K562 (cell line): Measurements from ENCODE around the gene COL25A1. TPM values are rescaled to one million over a fixed set of nuclear protein-coding genes. Genes with fewer than 3 reads are reported as not detected.

Experiments used
- CBFA2T3 ChIP-seq: fragments of 450-650 bp; IDR thresholded peaks from 2 replicates; pipeline ENCODE4 v1.6.1; 2017
- polyA plus RNA-seq, 8 experiments: library from polyadenylated mRNA; depleted of rRNA in 4 of 8; stranded (reverse) in 5 of 8; unstranded in 3 of 8; fragments of >200 nt; fragmentation: Nextera tagmentation in 2 of 8; fragmentation: Illumina TruSeq in 1 of 8; extraction: Ambion mirVana in 2 of 8; extraction: Trizol in 1 of 8; gene quantifications; 2 replicates each; pipeline versions ENCODE4 v1.2.1 to v1.2.3, GENCODE V29; 2011 to 2014; ENCODE audit warnings: inconsistent platforms in 1 of 8, missing spikeins in 1 of 8
- total RNA-seq, 7 experiments: library from RNA; depleted of rRNA in 6 of 7; stranded (reverse); fragments of >200 nt in 6 of 7; fragmentation: Illumina TruSeq in 2 of 7; extraction: Trizol in 2 of 7; gene quantifications; 2 replicates each; pipeline versions ENCODE4 v1.2.1 to v1.2.3, GENCODE V29; 2011 to 2021; ENCODE audit warnings: low replicate concordance in 1 of 7
- TF ChIP-seq, protein P1 (sequence below), 2 experiments: fragments of 450-650 bp in 1 of 2; sonication (generic) in 1 of 2; formaldehyde crosslinking in 1 of 2; IDR thresholded peaks; 2 replicates each; pipeline versions ENCODE4 v1.7.1 to v1.9.0; 2016 to 2022; ENCODE audit warnings: inconsistent platforms in 1 of 2, mild to moderate bottlenecking in 1 of 2, missing genetic modification reagents in 1 of 2
- TF ChIP-seq, protein P2 (sequence below): fragments of 450-650 bp; IDR thresholded peaks from 2 replicates; pipeline ENCODE4 v1.6.1; 2016; ENCODE audit warnings: mild to moderate bottlenecking

The COL25A1 gene
- total and polyA plus RNA-seq, 9 of the 15 experiments (the other 6 are each of a cell fraction or from before 2014, with no cell fraction given) = 0.03 to 0.62 (median 0.27) TPM

DNA sequence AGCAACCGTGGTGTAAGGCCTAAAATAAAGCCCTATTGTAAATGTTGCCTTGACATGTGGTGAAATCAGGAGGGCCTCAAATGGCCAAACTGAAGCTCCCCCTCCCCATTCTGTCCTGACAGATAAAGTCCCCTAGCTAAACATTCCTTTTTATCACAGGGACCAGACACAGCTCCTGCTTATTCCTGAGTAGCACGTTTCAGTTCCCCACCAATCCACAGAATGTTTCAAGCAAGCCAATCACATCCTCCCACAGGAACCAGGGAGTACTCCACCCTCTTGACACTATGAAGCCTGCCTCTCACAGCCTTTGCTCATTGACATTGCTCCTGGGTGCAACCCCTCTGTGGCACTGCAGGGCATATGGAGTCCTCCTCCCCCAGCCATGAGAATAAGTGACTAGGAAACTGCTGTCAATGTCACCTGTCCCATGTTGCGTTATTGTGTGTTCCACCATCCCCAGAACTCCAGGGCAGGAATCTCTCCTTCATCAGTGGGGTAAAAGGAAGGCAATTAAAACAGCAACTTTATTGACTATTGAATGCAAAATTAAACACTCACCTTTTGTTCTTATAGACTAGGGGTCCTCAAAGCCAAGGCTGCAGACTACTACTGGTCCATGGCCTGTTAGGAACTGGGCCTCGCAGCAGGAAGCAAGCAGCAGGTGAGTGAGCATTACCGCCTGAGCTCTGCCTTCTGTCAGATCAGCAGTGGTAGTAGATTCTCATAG is 128.1 kb downstream of the COL25A1 start (continued):
- TF ChIP-seq, protein P1, sequence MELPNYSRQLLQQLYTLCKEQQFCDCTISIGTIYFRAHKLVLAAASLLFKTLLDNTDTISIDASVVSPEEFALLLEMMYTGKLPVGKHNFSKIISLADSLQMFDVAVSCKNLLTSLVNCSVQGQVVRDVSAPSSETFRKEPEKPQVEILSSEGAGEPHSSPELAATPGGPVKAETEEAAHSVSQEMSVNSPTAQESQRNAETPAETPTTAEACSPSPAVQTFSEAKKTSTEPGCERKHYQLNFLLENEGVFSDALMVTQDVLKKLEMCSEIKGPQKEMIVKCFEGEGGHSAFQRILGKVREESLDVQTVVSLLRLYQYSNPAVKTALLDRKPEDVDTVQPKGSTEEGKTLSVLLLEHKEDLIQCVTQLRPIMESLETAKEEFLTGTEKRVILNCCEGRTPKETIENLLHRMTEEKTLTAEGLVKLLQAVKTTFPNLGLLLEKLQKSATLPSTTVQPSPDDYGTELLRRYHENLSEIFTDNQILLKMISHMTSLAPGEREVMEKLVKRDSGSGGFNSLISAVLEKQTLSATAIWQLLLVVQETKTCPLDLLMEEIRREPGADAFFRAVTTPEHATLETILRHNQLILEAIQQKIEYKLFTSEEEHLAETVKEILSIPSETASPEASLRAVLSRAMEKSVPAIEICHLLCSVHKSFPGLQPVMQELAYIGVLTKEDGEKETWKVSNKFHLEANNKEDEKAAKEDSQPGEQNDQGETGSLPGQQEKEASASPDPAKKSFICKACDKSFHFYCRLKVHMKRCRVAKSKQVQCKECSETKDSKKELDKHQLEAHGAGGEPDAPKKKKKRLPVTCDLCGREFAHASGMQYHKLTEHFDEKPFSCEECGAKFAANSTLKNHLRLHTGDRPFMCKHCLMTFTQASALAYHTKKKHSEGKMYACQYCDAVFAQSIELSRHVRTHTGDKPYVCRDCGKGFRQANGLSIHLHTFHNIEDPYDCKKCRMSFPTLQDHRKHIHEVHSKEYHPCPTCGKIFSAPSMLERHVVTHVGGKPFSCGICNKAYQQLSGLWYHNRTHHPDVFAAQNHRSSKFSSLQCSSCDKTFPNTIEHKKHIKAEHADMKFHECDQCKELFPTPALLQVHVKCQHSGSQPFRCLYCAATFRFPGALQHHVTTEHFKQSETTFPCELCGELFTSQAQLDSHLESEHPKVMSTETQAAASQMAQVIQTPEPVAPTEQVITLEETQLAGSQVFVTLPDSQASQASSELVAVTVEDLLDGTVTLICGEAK (IDR thresholded peaks at IDR 0.05) = peak; percentile 86
- TF ChIP-seq, protein P1 (CRISPR knock-in tag; IDR thresholded peaks at IDR 0.05) = peak; percentile 74; the same call in 1 of the 2 replicates
- TF ChIP-seq, protein P2, sequence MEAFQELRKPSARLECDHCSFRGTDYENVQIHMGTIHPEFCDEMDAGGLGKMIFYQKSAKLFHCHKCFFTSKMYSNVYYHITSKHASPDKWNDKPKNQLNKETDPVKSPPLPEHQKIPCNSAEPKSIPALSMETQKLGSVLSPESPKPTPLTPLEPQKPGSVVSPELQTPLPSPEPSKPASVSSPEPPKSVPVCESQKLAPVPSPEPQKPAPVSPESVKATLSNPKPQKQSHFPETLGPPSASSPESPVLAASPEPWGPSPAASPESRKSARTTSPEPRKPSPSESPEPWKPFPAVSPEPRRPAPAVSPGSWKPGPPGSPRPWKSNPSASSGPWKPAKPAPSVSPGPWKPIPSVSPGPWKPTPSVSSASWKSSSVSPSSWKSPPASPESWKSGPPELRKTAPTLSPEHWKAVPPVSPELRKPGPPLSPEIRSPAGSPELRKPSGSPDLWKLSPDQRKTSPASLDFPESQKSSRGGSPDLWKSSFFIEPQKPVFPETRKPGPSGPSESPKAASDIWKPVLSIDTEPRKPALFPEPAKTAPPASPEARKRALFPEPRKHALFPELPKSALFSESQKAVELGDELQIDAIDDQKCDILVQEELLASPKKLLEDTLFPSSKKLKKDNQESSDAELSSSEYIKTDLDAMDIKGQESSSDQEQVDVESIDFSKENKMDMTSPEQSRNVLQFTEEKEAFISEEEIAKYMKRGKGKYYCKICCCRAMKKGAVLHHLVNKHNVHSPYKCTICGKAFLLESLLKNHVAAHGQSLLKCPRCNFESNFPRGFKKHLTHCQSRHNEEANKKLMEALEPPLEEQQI = peak; percentile 88
- TF ChIP-seq CBFA2T3 = peak; percentile 97
